DMS114 treated with DMSO at 0.1 percent for 48 hours (cell line): ENCODE results near the gene ZSWIM4.
A peak's percentile ranks its signal among the peaks of the same experiment; 100 is the strongest.

Source experiments
- DNase-seq: peaks from one replicate; lab custom pipeline; 2025; ENCODE audit not compliant: unreplicated experiment; lab: John Stamatoyannopoulos, UW

Gene ZSWIM4

GRCh38 chr19:13834244-13835069 lies 39.2 kb downstream of the ZSWIM4 start:
- DNase-seq = no peak

GRCh38 chr19:13835791-13836723 lies 40.8 kb downstream of the ZSWIM4 start:
- DNase-seq = no peak

GRCh38 chr19:13838435-13839129 lies 43.3 kb downstream of the ZSWIM4 start:
- no peak for DNase-seq

- no peak for DNase-seq
Observed at GRCh38 chr19:13839130-13839937, 44.1 kb downstream of the ZSWIM4 start.

- no peak for DNase-seq
Observed at GRCh38 chr19:13839938-13840304, 44.7 kb downstream of the ZSWIM4 start.

- no peak for DNase-seq
Observed at GRCh38 chr19:13840305-13841085, 45.3 kb downstream of the ZSWIM4 start.

GRCh38 chr19:13841086-13841961 lies 46.1 kb downstream of the ZSWIM4 start:
- DNase-seq = no peak

GRCh38 chr19:13841962-13842290 lies 46.7 kb downstream of the ZSWIM4 start:
- DNase-seq = no peak

GRCh38 chr19:13842291-13843103 lies 47.3 kb downstream of the ZSWIM4 start:
- DNase-seq = no peak

GRCh38 chr19:13843104-13843921 lies 48.1 kb downstream of the ZSWIM4 start:
- DNase-seq = no peak

- DNase-seq = no peak
Observed at GRCh38 chr19:13844130-13844631, 48.9 kb downstream of the ZSWIM4 start.

GRCh38 chr19:13846557-13847406 lies 51.5 kb downstream of the ZSWIM4 start:
- no peak for DNase-seq

- DNase-seq = peak; percentile 27
Observed at GRCh38 chr19:13847407-13848339, 52.4 kb downstream of the ZSWIM4 start.

GRCh38 chr19:13848340-13848677 lies 53.1 kb downstream of the ZSWIM4 start:
- DNase-seq = no peak
